Upper lobe of right lung (tissue), 1 donor: ENCODE results near the gene ARSI. TPM values are rescaled to one million over a fixed set of nuclear protein-coding genes. Genes with fewer than 3 reads are reported as not detected.

Experiments
- ATAC-seq: fragments of 200-7000 bp; cut with Tn5 transposase; one replicate; pipeline ENCODE4 v1.9.1; 2020; ENCODE audit warnings: mild to moderate bottlenecking, moderate library complexity
- DNase-seq: peaks from one replicate; pipeline ENCODE4 v3.0.0-alpha.2; 2020
- H3K27ac ChIP-seq: fragments of 200-600 bp; one replicate; pipeline ENCODE4 v1.8.0; 2022
- H3K27me3 ChIP-seq: fragments of 200-600 bp; one replicate; pipeline ENCODE4 v1.8.0; 2022; ENCODE audit warnings: mild to moderate bottlenecking
- H3K36me3 ChIP-seq: fragments of 200-600 bp; one replicate; pipeline ENCODE4 v1.8.0; 2022
- H3K4me1 ChIP-seq: fragments of 200-600 bp; one replicate; pipeline ENCODE4 v1.8.0; 2022
- H3K4me3 ChIP-seq: fragments of 200-600 bp; one replicate; pipeline ENCODE4 v1.8.0; 2022; ENCODE audit warnings: mild to moderate bottlenecking
- H3K9me3 ChIP-seq: fragments of 200-600 bp; one replicate; pipeline ENCODE4 v1.8.0; 2022
- CTCF ChIP-seq: fragments of 200-600 bp; IDR thresholded peaks from one replicate; pipeline ENCODE4 v1.8.0; 2022; ENCODE audit warnings: antibody characterized with exemption
- intact Hi-C: fragments of 100-400 bp; cut with DNase I; formaldehyde crosslinking; loops from one replicate; pipeline ENCODE4 v1.11.0; 2022
- total RNA-seq: library from RNA; stranded (reverse); fragmentation: NEBNext Ultra II Directional; extraction: Animal tissue kit (Norgen Biotek cat#: 25700); gene quantifications from one replicate; pipeline ENCODE4 v1.2.1, GENCODE V29; 2021
- donor health status: DM: no; HTN: yes; CAD: no; lungs with severe emphysema.

ARSI gene
- total RNA-seq, 1 donor from 2014 or later: 4.0 TPM

- intact Hi-C loops: no loop called here
- Histone ChIP-seq H3K9me3 (no peaks in the 10 kb centered on the region), H3K4me1 (peaks cover 15% of the 10 kb centered on the region), H3K27ac (peak overlapping the region; percentile 78), H3K4me3 (peak overlapping the region; percentile 45), H3K36me3 (no peaks in the 10 kb centered on the region), H3K27me3 (peaks cover 23% of the 10 kb centered on the region)
- TF ChIP-seq CTCF: no peak
- ATAC-seq (no peak), DNase-seq (no peak)
Measured at GRCh38 chr5:150301901-150302300, 804 bp downstream of the ARSI start.

DNA sequence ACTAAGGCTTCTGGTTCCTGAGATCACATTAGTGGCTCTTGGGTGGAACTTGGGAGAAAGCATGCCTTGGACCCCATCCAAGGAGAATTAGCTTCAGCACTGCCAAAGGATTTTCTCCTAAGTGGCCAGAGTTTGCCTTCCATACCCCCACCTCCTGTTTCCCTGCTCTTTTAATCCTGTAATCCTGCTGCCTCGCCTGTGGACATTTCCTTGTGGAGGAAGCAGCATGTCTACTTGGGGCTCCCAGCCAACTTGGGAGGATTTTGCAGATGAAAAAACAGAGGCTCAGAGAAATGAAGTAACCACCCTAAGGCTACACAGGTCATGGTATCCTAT lies 1.6 kb downstream of the ARSI start:
- Histone ChIP-seq H3K9me3 (no peaks in the 10 kb centered on the region), H3K4me3 (peak overlapping the region; percentile 45), H3K27me3 (peaks cover 23% of the 10 kb centered on the region), H3K4me1 (peaks cover 15% of the 10 kb centered on the region), H3K36me3 (no peaks in the 10 kb centered on the region), H3K27ac (no peak overlapping the region)
- intact Hi-C loops: no loop called here
- TF ChIP-seq CTCF: no peak
- DNase-seq (no peak), ATAC-seq (no peak)

GRCh38 chr5:150300496-150301169 lies 2.1 kb downstream of the ARSI start:
- Histone ChIP-seq H3K27me3 (peaks cover 23% of the 10 kb centered on the region), H3K4me3 (peak overlapping the region; percentile 45), H3K36me3 (no peaks in the 10 kb centered on the region), H3K9me3 (no peaks in the 10 kb centered on the region), H3K4me1 (peaks cover 15% of the 10 kb centered on the region), H3K27ac (no peak overlapping the region)
- intact Hi-C loops: no loop called here
- no peak for TF ChIP-seq CTCF
- ATAC-seq (no peak), DNase-seq (no peak)

DNA sequence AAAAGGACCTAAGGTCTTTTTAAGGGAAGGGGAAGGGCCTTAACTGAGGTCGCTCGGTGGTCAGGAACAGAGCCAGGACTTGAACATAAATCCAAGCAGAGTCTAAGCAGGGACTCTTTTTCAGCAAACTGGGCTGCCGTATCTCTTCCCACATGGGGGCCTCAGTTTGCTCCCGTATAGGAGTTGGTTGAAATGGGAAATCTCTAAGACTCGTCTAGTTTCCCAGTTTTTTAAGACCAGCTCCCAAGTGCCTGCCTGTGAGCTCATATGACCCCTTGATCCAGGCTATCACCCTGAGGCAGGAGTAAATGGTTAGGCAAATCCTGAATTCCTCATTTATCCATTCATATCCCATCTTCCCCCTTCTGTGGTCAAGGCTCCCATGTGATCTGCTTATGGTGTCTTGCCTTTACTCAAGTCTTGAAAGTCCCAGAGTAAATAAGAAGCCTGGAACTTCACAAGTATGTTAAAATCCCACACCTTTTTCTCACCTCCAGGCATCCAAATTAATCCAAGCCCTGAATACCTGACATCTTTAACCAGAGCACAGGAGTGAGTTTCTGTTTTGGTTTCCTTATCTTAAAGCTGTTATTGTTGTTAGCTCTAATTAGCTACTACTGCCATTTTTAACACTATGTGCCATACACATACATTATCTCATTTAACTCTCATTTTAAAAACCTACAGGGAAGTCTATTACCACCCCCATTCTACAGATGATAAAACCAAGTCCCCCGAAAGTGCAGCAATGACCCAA lies 3.0 kb downstream of the ARSI start:
- Histone ChIP-seq H3K27ac (no peak overlapping the region), H3K4me3 (no peak overlapping the region), H3K27me3 (peaks cover 23% of the 10 kb centered on the region), H3K4me1 (peaks cover 12% of the 10 kb centered on the region), H3K36me3 (no peaks in the 10 kb centered on the region), H3K9me3 (no peaks in the 10 kb centered on the region)
- ATAC-seq: no peak
- no peak for DNase-seq
- no peak for TF ChIP-seq CTCF
- intact Hi-C loops: no loop called here

DNA sequence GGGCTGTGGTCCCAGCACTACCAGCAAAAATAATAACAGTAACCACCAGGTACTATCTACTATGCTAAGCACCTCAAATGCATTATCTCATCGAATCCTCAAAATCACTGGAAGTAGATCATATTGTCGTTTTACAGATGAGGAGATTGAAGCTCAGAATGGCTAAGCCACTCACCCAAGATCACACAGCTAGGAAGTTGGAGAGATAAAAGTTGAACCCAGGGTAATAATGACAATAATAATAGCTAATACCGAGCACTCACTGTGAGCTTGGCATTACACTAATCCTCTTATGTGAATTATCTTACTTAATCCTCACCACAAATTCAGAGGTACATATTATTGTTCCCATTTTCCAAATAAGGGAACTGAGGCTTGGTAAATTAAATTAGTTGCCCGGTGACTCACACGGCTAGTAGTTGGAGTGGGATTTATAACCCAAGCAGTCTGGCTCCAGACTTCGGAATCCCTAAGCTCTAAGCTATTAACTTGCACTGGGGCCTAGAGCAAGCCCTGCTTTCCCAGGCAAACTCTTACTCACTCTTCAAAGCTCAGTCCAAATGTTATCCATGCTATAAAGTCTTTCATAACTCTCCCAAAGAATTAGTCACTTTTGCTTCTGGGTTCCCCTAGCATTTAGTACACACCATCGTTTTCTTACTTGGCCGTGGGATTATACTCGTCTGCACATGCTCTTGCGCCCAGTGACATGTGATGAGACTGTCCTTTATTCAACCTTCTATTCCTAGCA lies 3.8 kb downstream of the ARSI start:
- Histone ChIP-seq H3K27me3 (peaks cover 23% of the 10 kb centered on the region), H3K4me1 (peaks cover 13% of the 10 kb centered on the region), H3K9me3 (no peaks in the 10 kb centered on the region), H3K27ac (no peak overlapping the region), H3K36me3 (no peaks in the 10 kb centered on the region), H3K4me3 (no peak overlapping the region)
- no peak for TF ChIP-seq CTCF
- ATAC-seq (no peak), DNase-seq (no peak)
- intact Hi-C loops: no loop called here
